NCI-H1048 (cell line): ENCODE data around the gene MYO7B.

Source experiments
- DNase-seq: peaks from one replicate; lab custom pipeline; 2025; lab: John Stamatoyannopoulos, UW

MYO7B gene

DNA sequence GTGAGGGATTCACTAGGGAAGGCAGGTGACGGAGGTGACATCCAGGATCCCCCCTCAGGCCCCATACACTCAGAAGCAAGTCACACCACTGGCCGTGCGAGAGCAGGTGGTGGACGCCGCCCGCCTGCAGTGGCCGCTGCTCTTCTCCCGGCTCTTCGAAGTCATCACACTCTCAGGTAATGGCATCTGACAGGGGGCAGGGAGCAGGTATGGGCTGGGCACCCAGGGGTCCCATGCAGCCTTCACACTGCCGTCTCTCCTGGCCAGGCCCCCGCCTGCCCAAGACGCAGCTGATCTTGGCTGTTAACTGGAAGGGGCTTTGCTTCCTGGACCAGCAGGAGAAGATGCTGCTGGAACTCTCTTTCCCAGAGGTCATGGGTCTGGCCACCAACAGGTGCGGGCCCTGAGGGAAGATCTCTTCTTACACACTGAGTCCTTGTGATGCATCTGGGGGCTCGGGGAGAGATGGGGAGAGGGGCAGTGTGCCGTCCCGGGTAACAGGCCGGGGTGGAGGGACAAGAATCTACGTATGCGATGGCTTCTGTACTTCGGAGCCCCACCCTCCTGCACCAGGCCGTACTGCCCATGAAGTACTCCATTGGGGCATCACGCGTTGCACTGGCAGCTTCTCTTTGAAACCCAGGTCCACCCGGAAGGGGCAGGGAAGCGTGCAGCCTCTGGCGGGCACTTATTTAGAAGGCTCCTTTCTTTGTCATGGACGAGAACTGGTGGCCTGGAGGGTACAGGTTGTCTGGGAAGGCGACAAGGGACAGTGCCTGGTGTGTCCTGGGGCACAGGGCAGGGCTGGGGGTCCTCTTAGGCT is 91.6 kb downstream of the MYO7B start:
- no peak for DNase-seq

DNA sequence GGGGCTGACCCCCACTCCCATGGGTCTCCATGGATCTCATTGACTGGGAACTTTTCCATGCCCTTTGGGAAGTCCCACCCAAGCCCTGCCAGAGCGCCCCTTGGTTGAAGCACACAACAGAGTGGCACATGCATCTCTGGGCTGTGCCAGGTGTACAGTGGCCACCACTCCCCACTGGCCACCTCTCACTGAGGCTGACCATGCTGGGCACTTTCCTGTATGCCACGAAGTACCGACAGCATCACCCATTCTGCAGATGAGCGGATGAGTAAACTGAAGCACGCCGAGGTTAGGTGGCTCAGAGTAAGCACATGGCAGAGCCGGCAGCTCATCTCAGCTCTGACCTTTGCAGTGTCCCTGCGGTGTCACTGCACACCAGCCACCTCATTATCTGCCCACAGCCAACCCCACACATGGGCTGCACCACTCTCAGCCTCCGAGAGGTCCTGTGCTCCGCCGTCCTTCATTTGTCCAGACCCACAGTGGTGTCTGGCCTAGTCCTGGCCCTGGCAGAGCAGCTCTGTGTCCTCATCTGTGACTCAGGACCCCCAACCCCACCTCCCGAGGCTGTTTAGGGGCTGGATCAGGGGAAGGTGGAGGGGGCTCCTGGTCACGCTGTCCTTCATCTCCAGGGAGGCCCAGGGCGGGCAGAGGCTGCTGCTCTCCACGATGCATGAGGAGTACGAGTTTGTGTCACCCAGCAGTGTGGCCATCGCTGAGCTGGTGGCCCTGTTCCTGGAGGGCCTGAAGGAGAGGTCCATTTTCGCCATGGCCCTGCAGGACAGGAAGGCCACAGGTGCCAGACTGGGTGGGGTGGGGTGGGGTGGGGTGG is 92.5 kb downstream of the MYO7B start:
- DNase-seq: no peak

DNA sequence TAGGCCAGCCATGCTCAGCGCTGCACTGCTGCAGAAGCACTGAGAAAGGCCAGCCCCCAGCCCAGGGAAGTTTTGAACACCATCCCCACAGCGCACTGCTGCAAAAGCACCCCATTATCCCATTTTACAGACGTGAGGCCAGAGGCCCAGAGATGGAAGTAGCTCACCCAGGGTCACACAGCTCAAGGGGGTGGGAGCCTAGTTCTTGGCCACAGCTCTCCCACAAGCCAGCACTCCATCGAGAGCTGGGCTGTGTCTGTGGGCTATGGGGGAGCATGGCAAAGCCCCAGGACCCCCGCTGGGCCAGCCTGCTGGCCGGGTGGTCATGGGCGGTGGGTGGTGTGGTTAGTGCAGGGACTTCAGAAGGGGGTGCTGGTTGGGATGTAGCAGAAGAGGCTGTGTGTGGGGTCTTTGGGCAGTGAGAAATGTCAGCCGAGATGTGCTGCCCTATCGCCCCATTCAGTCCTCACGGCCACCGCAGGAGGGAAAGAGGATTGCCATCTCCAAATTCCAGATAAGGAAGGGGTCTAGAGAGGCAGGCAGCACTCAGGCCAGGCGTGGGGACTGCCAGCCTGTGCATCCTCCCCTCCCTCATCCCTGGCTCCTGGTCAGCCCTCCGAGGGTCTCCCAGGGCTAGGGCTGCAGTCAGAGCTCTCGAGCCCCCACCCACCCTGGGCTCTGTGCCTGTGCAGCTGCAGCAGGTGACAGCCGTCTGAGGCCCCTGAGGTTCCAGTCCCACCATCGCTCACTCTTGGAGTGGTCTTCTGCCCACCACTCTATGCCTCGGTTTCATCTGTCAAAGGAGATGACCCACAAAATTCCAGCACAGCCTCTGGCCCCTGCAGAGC is 93.5 kb downstream of the MYO7B start:
- DNase-seq: no peak

DNA sequence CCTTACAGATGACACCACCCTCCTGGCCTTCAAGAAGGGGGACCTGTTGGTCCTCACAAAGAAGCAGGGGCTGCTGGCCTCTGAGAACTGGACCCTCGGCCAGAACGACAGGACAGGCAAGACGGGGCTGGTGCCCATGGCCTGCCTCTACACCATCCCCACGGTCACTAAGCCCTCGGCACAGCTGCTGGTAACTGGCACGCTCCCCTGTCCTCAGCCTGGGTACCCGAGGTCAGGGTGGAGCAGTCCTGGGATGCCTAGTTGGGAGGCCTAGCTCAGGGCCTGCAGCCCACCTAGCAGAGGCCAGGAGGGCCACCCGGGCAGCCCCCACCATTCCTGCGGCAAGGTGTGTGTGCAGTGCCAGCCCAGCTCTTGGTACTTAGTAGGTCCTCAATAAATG is 94.2 kb downstream of the MYO7B start:
- no peak for DNase-seq

DNA sequence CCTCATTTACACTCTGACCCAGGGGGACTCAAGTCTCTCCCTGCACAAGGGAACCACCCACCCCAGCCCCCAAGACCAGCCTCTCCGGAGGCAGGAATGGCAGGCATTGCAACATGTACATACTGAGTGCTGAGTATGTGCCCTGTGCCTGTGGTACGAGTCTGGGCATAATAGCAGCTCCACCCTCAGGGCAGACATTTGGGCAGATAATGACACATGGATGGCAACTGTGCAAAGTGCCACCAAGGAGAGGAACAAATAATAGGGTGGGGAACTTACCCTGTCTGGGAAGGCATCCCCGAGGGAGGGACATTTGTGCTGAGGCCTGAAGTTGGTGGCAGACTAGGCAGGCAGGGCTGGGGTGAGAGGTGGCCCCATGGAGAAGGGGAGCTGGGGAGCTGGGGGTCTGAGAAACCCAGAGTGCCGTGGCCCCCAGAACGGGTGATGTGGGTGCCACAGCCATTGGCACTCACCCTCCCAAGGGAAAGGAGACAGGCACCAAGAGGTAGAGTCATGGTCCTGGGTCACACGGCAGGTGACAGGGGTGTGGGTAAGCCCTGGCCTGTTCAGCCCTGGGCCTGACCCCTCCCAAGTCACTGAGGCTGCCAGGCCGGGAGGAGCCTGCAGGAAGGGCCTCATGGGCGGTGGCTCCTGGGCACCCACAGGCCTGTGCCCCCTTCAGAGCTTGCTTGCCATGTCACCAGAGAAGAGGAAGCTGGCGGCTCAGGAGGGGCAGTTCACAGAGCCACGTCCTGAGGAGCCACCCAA is 94.8 kb downstream of the MYO7B start:
- DNase-seq: no peak

DNA sequence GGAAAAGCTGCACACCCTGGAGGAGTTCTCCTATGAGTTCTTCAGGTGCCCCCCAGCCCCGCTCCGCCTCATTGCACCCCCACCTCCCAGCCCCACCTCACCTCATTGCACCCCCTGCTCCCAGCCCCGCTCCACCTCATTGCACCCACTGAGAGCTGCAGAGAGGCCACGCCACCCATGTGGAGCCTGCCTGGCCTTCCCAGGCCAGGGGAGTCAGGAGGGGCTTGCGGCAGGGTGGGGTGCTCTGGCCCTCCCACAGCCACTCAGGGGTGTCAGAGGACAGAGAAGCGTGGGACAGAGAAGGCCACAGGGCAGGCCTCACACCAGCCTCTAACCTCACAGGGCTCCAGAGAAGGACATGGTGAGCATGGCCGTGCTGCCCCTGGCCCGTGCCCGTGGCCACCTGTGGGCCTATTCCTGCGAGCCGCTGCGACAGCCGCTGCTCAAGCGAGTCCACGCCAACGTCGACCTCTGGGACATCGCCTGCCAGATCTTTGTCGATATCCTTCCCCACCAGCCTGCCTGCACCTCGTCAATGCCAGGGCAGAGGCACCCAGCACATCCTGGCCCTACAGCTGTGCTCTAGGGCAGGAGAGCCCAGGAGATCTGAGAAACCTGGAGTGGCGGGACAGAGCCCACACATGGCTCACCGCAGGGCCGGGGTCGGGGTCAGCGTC is 95.5 kb downstream of the MYO7B start:
- no peak for DNase-seq

DNA sequence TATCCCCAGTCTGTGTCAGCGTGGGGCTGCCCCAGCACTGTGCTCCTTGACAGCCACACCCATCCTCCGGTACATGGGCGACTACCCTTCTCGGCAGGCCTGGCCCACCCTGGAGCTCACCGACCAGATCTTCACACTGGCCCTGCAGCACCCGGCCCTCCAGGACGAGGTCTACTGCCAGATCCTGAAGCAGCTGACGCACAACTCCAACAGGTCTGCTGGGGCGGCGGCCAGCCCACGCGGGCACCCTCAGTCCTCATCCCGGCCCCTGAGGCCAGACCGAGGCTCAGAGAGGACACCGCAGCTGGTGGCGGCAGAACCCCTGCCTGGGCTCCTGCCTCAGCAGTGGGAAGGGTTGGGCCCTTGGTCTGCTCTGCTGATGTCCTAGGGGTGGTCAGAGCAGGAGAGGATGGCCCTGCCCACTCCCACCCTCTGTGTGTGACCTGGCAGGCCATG is 96.1 kb downstream of the MYO7B start:
- no peak for DNase-seq

DNA sequence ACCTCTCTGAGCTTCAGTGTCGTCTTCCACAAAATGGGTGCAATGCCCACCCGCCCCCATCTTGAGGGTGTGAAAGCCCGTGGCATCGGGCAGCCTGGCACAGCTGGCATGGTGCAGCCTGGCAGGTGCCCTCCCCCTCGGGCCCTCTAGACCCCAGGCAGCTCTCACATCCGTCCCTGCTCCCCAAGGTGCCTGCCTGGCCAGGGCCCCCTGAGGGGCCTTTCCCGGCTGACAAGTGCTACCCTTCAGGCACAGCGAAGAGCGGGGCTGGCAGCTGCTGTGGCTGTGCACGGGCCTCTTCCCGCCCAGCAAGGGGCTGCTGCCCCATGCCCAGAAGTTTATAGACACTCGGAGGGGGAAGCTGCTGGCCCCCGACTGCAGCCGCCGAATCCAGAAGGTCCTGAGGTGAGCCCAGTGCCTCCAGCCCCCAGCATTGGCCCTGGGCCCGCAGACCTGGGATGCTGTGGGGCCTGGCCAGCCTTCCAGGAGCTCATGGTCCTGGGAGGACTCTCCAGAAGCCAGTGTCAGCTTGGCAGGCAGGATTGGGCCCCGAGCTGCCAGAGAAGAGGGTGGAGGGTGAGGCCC is 96.6 kb downstream of the MYO7B start:
- DNase-seq: no peak

DNA sequence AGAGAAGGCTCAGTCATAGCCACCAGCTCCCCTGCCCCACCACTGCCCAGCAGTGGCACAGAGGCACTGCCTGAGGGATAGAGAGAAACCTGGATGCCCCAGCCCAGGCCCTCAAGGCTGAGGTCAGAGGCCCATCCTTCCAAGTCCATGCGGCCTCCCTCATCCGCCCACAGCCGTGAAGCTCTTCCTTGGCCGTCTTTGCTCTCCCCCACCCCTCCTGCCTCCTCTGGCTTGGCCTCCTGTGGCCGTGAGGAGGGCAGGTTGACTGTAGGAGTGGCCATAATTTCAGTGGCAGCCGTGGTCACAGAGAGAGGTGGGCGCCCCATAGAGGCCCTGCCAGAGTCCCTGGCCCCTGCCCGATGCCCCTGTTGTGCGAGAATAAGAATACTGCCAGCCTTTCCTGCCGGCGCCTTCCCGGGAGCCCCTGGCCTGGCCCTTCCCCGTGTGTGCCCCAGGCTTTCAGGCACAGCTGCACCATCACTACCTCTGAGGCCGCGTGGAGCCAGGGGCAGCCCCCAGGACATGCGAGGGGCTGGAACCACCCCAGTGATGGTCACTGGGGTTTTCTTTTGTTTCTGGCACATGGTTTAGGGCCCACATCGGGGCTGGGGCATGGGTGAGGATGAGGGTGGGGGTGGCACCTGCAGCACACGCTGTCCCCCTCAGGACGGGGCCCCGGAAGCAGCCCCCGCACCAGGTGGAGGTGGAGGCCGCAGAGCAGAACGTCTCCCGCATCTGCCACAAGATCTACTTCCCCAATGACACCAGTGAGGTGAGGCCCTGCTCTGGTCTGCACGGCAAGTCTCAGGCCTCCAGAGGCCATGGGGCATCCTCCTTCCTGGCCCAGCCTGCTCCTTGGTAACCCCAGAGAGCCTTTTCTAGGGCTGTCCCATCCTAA is 97.4 kb downstream of the MYO7B start:
- no peak for DNase-seq

DNA sequence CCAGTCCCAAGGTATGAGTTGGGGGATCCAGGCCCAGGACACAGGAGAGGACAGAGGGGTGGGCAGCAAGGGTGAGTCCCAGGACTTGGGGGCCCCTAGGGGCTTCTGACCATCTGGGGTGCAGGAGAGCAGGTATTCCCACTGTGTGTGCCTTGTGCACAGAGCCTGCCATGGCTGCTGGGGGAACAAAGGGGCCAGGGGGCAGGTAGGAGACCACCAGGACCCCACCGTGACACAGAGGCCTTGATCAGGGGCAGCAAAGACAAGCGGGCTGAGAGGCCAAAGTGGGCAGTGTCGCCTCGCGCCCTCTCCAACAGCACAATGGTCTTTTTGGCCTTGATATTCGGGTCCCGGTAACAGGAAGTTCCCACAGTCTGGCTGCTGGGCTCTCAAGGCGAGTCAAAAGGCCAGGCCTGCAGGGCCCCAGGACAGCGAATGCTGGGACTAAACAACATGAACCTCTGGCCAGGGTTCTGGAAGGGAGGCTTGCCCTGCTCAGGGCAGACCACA is 98.1 kb downstream of the MYO7B start:
- DNase-seq: no peak

DNA sequence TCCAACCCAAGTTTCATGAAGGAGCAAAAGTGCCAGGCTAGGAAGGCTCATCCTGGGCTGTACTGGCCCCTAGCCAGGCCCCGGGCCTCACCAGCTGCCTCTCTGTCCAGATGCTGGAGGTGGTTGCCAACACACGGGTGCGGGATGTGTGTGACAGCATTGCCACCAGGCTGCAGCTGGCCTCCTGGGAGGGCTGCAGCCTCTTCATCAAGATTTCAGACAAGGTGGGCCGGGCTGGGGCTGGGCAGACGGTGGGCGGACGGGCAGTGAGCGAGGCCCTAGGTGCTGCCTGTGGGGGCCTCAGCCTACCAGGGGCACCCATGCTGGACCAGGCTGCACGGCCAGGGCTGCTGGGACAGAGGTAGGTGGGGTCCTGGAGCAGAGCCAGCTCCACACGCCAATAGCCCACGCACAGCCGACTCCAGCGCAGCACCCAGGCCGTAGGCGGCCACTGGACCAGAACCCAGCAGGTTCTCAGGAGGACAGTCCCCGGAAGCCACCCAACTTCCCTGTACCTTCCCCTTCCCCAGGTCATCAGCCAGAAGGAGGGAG is 98.7 kb downstream of the MYO7B start:
- no peak for DNase-seq

DNA sequence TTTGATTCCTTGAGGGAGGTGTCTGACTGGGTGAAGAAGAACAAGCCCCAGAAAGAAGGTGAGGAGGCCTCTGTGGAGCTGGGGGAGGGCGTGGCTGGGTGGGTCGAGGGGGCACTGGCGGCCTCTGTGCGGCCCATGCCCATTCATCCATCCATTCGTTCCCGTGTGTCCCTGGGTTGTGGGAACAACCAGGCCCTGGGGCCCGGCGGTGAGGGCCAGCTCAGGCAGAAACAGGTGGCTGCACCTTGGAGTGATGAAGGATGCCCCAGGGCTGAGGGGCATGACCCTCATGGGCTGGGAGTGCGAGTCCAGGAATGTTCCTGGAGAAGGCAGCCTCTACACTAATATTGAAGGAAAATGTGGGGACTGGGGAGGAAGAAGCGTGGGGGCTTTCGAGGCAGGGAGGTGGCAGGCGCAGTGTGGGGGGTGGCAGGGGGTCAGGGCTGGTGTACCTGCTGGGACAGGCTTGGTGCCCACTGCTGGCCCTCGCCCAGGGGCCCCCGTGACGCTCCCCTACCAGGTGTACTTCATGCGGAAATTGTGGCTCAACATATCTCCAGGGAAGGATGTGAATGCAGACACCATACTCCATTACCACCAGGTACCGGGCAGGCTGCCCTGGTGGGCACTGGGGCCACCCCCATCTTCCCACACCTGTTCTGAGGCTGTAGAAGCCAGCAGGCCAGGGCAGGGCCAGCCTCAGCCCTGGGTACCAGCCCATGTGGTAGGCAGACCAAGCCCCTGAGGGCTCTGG is 99.3 kb downstream of the MYO7B start:
- no peak for DNase-seq

DNA sequence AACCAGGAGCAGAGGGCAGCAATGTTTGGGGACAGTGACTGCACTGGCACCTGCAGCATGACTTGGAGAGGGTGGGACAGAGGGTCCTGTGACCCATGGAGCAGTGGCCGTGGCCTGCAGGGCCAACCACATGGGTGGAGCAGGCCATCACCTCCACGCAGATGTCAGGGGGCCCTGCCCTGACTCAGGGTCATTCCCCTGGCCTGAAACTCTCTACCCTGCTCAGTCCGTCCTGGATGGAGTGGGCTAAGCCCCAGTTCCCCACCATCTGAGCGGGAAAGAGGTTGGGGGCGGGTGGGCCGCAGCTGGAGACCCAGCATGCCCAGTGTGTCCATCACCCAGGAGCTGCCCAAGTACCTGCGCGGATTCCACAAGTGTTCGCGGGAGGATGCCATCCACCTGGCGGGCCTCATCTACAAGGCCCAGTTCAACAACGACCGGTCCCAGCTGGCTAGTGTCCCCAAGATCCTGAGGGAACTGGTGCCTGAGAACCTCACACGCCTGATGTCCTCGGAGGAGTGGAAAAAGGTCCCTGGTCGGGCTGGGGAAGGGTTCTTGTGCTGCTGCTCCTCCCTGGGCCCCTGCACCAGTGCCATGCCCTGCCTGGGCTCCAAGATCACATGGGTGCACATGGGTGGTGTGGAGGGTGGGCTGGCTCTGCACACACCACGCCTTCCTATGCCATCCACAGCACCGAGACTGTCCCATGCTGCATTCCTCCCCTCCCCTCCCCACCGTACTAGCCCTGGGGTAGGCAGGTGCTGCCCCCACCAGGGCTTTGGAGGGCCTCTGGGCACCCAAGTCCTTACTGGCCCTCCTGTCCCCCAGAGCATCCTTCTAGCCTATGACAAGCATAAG is 100.1 kb downstream of the MYO7B start:
- DNase-seq: no peak

DNA sequence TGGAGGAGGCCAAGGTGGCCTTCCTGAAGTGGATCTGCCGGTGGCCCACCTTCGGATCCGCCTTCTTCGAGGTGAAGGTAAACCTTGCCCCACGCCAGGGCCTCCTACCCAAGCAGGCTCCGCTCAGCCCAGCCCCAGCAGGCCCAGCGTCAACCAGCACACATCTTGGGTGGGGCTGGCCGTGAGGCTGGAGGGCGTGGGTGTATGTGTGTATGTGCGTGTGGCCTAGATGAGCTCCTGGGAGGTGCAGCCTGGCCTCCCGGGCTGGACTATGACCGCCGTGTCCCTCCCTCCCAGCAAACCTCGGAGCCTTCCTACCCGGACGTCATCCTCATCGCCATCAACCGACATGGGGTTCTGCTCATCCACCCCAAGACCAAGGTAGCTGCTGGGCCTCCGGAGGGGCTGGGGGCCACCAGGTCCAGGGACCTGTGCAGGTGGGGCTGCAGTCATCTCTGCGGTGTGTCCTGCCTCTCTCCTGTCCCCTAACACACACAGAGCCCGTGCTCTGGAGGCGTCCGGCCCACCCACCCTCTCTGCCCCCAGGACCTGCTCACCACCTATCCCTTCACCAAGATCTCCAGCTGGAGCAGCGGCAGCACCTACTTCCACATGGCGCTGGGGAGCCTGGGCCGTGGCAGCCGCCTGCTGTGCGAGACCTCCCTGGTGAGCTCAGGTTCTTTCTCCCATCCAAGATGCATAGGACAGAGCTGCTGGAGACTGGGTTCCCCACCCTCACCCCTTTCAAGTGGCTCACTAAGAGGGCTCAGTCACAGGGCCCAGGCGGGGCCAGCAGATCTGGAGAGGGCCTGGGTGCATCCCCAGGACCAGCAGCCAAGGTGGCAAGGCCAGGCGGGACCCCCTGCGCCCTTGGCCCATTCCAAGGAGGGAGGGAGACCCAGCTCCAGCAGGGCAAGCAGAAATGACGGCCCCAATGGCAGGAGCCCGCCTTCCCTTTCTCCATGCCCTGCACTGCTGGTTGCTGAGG is 101.1 kb downstream of the MYO7B start:
- no peak for DNase-seq

DNA sequence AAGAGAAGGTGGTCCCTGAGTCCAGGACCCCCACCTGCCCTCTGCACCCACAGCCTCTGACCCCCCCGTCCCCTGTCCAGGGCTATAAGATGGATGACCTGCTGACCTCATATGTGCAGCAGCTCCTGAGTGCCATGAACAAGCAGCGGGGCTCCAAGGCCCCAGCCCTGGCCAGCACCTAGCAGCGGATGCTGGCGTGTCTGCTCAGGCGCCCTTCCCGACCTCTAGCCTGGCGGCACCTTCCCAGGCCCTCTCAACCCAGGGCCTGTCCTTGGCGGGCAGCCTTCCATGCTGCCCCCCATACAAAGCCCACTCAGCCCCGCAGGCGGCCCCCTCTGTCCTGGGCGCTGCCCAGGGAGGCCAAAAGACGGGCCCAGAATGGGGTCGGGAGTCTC is 101.8 kb downstream of the MYO7B start:
- no peak for DNase-seq

DNA sequence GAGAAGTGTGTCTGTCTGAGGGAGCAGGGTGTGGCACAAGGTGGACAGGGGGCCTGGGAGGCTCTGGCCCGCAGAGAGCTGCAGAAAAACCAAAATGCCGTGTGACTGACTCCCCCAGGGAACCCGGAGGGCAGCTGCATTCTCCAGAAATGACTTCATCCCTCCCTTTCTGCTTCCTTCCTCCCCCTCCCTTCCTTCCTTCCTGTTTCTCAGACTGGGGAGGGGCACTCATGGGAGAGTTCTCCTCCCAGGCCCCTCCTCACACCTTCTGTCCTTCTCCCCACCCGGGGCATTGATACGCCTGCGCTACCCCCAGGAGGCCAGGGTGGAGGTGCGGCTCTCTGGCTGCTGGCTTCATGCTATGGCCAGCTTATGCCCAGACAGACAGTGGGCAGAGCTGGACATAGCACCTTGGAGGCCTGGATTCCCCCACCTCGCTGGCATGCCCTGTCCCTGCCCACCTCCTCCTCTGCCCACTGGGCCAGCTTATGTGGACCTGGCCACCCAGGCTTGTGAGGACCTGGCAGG is 102.3 kb downstream of the MYO7B start:
- DNase-seq: no peak
